T47D (cell line): ENCODE results near the gene MEF2D.

Experiments used
- DNase-seq, 2 experiments: peaks; one replicate each; pipeline versions ENCODE4 v3.0.0 to v3.0.0-alpha.2; 2011 to 2012; ENCODE audit warnings: low read depth in 1 of 2, low spot score in 1 of 2
- JUND ChIP-seq: IDR thresholded peaks from 2 replicates; pipeline ENCODE4 v1.6.1; 2012; ENCODE audit warnings: low read depth
- in situ Hi-C: cut with HindIII; loops from 2 replicates; pipeline ENCODE4 v1.10.0; 2016; ENCODE audit warnings: low sequenced_read_pairs, low pct_unique_long_range_greater_than_20kb

The MEF2D gene

DNA sequence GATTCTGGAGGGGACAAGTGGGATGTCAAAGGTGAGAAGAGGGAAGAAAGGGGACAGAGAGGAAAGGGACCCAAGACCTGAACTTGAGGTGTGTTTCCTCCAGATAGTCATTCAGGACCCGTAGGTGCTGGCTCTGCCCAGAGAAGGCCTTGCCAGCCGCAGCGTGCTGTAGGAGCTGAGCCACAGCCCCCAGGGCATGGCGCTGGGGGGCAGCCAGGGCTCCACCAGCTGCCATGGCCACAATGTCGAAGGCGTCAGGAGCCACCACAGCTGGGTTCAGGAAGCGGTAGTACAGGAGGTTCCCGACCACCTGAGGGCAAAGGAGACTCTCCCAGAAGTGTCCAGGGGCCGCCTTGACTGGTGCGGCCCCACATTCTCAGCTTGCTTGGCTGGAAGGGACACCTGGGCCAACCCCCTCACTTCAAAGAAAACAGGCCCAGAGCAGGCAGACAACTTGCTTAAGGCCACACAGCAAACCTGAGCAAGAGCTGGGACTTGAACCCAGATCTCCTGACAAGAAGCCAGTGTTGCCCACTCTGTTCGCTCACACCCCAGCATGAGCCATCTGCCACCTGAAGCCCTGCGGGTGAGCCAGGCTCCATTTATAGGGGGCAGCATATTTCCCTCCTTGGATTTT is 34.0 kb upstream of the MEF2D start:
- in situ Hi-C loops = no loop called here
- no peak for DNase-seq
- no peak for TF ChIP-seq JUND

DNA sequence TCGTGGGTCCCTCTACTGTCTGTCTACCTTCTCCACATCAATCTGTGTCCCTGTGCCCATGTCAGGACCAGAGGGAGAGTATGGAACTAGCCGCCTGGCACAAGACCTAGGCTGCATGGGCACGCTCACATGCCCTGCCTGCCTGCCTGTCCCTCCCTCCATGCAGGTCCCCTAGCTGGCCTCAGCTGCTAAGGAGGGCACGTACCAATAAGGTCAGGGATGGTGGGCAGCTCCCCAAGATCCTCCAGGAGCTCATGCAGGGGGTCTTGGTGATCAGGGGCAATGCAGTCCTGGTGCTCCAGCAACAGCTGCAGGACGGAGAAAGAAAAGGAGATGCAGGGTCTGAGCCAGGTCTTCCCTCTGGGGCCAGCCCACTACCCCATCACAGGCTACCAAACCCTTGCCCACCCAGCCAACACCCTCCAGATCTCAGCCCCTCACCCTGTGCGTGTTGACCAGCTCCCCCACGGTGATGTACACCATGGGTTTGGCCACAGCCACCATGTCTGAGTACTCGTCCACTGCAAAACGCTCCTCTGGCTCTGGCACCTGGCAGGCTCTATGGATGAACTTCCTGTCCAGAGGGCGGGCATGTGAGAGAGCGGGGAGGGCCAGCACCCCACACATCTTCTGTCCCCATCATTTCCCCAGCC is 33.1 kb upstream of the MEF2D start:
- DNase-seq = no peak

GRCh38 chr1:156532374-156532773 is 31.8 kb upstream of the MEF2D start:
- in situ Hi-C loops = no loop called here
- no peak for TF ChIP-seq JUND
- DNase-seq = no peak

More for the DNA sequence above, 33.1 kb upstream of the MEF2D start:
- no peak for TF ChIP-seq JUND
- in situ Hi-C loops = no loop called here

DNA sequence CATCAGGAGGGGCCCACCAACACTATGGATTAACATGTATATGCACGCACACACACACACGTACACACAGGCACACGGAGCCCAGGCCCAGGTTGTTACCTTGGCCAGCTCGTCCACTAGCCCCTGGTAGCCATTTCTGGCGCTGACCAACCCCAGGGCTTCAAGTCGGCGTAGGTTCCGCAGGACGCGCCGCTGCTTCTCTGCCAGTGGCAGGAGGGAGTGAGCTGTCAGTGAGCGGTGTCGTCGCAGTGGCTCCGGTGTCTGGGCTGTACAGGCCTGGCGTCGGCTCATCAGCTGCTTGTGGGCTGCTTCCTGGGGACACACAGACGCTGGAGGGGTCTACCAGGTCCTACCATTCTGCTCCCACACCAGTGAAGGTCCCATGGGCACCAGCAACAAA is 29.4 kb upstream of the MEF2D start:
- DNase-seq = no peak
- in situ Hi-C loops = no loop called here

DNA sequence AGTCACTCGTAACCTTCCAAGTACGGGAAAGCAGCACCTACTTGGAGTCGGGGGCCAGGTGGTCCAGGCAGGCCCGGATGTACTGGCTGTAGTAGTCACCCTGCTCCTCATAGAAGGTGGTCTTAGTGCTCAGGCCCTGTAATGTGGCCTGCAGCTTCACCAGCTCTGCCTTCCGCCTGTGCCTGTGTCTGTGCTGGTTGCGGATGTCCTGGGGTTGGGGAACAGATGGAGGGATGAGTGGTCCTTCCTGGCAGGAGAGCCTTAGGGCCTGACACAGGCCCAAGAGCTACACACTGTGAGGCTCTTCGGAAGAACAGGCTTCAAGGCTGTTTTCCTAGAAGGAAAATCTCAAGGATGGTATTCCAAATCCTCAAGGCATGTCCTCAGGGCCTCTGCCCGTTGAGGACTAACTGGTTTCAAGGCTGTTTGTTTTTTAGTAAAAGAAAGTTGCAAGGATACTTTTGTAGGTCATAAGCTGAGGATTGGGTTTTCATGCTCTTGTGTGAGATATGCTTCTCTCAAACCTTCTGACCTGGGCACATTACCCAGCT is 28.4 kb upstream of the MEF2D start:
- no peak for TF ChIP-seq JUND
- DNase-seq = no peak
- in situ Hi-C loops = no loop called here

More for the DNA sequence above, 29.4 kb upstream of the MEF2D start:
- no peak for TF ChIP-seq JUND

- in situ Hi-C loops = no loop called here
- TF ChIP-seq JUND = no peak
These were observed 27.7 kb upstream of the MEF2D start for GRCh38 chr1:156528231-156528630.

GRCh38 chr1:156527584-156527983 is 27.0 kb upstream of the MEF2D start:
- no peak for DNase-seq
- in situ Hi-C loops = no loop called here
- TF ChIP-seq JUND = no peak

More at GRCh38 chr1:156528231-156528630, 27.7 kb upstream of the MEF2D start:
- DNase-seq = no peak

DNA sequence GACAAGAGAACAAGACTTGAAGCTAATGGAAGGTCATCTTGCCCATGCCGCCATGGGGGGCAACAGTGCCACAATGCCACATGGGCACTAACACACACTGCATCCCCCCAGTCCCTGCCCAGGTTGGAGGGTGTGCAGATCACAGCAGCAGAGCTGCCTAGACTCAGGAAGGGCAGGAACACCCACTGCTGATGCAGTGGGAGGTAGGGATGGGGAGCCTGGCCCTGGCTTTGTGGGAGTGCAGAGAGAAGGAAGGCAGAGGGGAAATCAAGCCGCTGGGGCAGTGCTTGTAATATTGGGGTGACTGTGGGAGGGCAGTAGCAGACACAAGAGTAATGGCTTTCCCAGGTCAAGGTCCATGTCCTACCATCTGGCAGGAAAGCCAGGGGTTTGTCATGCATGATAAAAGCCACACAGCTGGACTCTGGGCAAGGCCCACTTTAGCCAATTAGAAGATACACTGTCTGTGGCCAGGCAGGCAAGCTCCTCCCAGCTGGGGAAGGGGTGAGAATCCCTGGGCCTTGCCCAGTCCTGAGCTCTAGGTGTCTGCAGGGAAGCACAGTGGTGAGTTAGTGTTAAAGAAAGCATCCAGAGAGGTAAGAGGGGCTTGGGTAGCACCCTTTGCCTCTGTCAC is 25.4 kb upstream of the MEF2D start:
- in situ Hi-C loops = no loop called here
- DNase-seq = no peak
- no peak for TF ChIP-seq JUND

DNA sequence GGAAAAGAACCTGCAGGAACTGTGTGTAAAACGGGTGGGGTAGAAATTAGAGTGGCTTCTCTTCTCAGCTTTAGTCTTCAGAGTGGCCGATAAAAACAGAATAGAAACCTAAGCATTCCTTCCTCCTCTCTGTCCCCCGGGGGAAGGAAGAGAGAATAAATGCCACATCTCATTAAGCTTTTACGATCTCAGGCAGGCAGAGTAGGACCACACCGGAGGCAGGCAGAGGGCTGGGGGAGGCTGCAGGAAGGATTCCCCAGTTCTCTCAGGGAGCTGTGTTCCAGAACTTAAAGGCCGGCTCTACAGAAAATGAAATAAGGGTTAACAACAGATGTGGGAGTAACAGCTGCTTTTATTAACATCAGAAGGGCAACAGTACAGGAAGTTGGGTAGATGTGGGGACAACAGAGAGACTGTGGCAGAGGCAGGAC is 24.5 kb upstream of the MEF2D start:
- in situ Hi-C loops = no loop called here
- no peak for DNase-seq
- no peak for TF ChIP-seq JUND

DNA sequence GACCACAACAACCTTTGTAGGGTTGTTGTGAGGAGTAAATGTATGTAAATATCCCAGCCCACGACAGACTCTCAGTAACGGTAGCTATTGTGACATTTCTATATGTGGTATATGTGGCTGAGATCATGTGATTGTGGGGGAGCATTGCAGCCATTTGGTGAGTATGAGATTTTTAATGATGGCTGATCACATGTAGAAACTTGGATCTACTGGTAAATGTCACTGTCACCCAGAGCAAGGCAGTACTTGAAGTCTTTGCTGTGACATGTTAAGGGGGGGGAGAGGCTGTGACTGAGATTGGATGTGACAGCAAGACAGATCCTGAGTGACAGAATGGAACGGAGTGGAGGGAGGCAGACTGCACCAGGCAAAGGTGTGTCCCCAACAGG is 23.9 kb upstream of the MEF2D start:
- in situ Hi-C loops = no loop called here
- no peak for TF ChIP-seq JUND
- no peak for DNase-seq

DNA sequence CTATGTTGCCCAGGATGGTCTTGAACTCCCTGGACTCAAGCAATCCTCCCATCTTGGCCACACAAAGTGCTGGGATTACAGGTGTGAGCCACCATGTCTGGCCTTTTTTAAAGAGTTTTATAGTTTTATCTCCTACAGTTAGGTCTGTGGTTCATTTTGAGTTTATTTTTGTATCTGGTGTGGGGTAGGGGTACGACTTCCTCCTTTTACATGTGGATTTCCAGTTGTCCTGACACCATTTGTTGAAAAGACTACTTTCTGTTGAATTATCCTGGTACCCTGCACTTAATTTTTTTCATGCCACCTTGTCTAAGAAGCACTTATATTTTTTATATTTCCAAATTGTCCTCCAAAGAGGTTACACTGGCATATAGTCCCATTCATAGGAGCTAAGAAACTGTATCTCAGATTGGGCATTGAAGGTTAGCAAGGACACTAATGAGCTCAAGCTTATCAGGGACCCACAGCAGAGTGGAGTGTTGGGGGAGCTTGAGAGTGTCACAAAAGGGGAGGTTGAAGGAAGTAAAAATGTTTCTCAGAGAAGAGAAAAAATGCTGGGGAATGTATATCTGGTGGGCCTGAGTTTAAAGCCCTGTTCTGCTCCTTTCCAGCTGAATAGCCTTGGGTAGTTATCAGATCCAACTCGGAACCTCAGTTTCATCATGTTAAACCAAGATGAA is 23.4 kb upstream of the MEF2D start:
- TF ChIP-seq JUND = no peak
- in situ Hi-C loops = no loop called here
- no peak for DNase-seq

- in situ Hi-C loops = no loop called here
- no peak for TF ChIP-seq JUND
- no peak for DNase-seq
These were observed 21.9 kb upstream of the MEF2D start for GRCh38 chr1:156522443-156522970.
